ENCODE results near the gene GAMT. TPM values are rescaled to one million over a fixed set of nuclear protein-coding genes. Genes with fewer than 3 reads are reported as not detected.

Gene GAMT
- total and polyA plus RNA-seq, 2 of the 13 experiments (the other 11 are each of a cell fraction or from before 2014, with no cell fraction given), result 115 to 124 TPM

- DNase-seq (ENCODE audit: low spot score), result no peak
- intact Hi-C loops (cut with micrococcal nuclease; ENCODE audit: unreplicated experiment) (no loop called here), in situ Hi-C loops (cut with HindIII; ENCODE audit: extremely low pct_ligation_motif_present, low pct_unique_long_range_greater_than_20kb) (no loop called here)
- no peak overlapping the region for H3K4me3 ChIP-seq (replicated peaks in 1 of 3; ENCODE audit: insufficient read depth in 1 of 3, low read depth in 2 of 3, low read length in 3 of 3)
- no peak for TF ChIP-seq ZNF121 (CRISPR knock-in tag; IDR thresholded peaks at IDR 0.05)
- TF ChIP-seq ZNF790 (CRISPR knock-in tag; IDR thresholded peaks at IDR 0.05; ENCODE audit: borderline replicate concordance), result no peak
- TF ChIP-seq PTBP1 (IDR thresholded peaks at IDR 0.05; ENCODE audit: low read depth, low read length, poor library complexity, severe bottlenecking), result no peak
- TF ChIP-seq FLYWCH1 (CRISPR knock-in tag; IDR thresholded peaks at IDR 0.05), result no peak
- no peak for TF ChIP-seq RAD51 (IDR thresholded peaks at IDR 0.05; ENCODE audit: borderline replicate concordance)
- no peak for TF ChIP-seq ASH2L (IDR thresholded peaks at IDR 0.05; ENCODE audit: insufficient read length, low read depth, low read length)
- TF ChIP-seq NFIB (CRISPR knock-in tag; IDR thresholded peaks at IDR 0.05; ENCODE audit: borderline replicate concordance), result no peak
- TF ChIP-seq FUBP1 (CRISPR knock-in tag; IDR thresholded peaks at IDR 0.05; ENCODE audit: borderline replicate concordance), result no peak
- no peak for TF ChIP-seq RFX1 (IDR thresholded peaks at IDR 0.05)
- TF ChIP-seq HES4 (CRISPR knock-in tag; IDR thresholded peaks at IDR 0.05; ENCODE audit: borderline replicate concordance), result no peak
- TF ChIP-seq POLR2G (IDR thresholded peaks at IDR 0.05; ENCODE audit: low read depth, low read length), result no peak
- no peak for TF ChIP-seq ZNF441 (CRISPR knock-in tag; IDR thresholded peaks at IDR 0.05; ENCODE audit: borderline replicate concordance)
- no peak for TF ChIP-seq SNAPC2 (CRISPR knock-in tag; IDR thresholded peaks at IDR 0.05)
- no peak for TF ChIP-seq ZNF629 (CRISPR knock-in tag; conservative IDR thresholded peaks at IDR 0.05)
- peaks cover 12 to 41% of the 10 kb centered on the region in 2 experiments; a peak in 4 of 5 replicates for H3K36me3 ChIP-seq (replicated peaks in 1 of 2; ENCODE audit: control insufficient read depth in 1 of 2, insufficient read depth in 2 of 2, low read length in 2 of 2)
- H3K9me3 ChIP-seq (ENCODE audit: low read length), result no peaks in the 10 kb centered on the region
- no peak overlapping the region for H3K4me2 ChIP-seq (ENCODE audit: low read depth, low read length)
- ChIA-PET POLR2A (no interaction called here), CTCF (ENCODE audit: low intra/inter-chr PET ratio, low total read pairs) (no interaction called here)
- FAIRE-seq, result peak; percentile 50
- no peaks in the 10 kb centered on the region for H3K79me2 ChIP-seq (ENCODE audit: insufficient read depth, low read length)
- no peaks in the 10 kb centered on the region for H4K20me1 ChIP-seq (ENCODE audit: insufficient read depth, low read length)
- H3K27ac ChIP-seq (ENCODE audit: extremely low read length, insufficient read depth, low read length), result no peak overlapping the region
- no peaks in the 10 kb centered on the region for H3K27me3 ChIP-seq (ENCODE audit: control insufficient read depth in 1 of 2, insufficient read depth in 2 of 2, low read length in 2 of 2)
- no peaks in the 10 kb centered on the region for H3K4me1 ChIP-seq (ENCODE audit: insufficient read depth, low read length)
- H3K9ac ChIP-seq (ENCODE audit: insufficient read depth, low read depth, low read length), result no peak overlapping the region
- H2AFZ ChIP-seq (ENCODE audit: low read length), result no peak overlapping the region
- no TSS peak for BruUV-seq (replicated peaks)
- WGBS (ENCODE audit: low lambda C conversion rate), result 86% methylated on average over 14 of the region's 15 CpGs
- ATAC-seq, result no peak
These were observed 37.2 kb downstream of the GAMT start for GRCh38 chr19:1364070-1364704.

Measured in HepG2 (cell line).